Measurements from ENCODE around the gene IPO5.

DNA sequence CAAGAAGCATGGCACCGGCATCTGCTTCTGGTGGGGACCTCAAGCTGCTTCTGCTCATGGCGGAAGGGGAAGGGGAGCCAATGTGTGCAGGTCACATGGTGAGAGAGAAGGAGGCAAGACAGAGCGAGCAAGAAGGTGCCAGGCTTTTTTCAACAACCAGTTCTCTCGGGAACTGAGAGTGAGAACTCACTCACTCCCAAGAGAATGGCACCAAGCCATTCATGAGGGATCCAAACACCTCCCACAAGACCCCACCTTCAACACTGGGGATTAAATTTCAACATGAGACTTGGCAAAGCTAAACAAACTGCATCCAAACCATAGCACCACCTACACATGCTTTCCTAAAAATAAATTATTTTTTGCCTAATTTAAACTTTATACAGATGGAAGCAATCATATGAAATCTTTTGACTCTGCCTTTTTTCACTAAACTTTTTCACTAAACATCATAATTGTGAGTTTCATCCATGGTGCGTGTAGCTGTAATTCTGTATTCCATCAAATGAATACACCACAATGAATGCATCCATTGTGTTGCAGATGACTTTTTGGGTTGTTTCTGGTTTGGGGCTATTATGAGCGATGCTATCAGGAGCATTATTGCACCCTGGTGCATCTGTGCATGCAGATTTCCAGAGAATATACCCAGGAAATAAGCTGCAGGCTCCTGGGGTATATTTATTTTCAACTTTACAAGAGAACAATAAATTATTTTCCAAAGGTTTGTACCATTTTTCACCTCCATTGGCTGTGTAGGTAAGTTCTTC is 14.6 kb upstream of the IPO5 start:
- TF ChIP-seq, protein P1, sequence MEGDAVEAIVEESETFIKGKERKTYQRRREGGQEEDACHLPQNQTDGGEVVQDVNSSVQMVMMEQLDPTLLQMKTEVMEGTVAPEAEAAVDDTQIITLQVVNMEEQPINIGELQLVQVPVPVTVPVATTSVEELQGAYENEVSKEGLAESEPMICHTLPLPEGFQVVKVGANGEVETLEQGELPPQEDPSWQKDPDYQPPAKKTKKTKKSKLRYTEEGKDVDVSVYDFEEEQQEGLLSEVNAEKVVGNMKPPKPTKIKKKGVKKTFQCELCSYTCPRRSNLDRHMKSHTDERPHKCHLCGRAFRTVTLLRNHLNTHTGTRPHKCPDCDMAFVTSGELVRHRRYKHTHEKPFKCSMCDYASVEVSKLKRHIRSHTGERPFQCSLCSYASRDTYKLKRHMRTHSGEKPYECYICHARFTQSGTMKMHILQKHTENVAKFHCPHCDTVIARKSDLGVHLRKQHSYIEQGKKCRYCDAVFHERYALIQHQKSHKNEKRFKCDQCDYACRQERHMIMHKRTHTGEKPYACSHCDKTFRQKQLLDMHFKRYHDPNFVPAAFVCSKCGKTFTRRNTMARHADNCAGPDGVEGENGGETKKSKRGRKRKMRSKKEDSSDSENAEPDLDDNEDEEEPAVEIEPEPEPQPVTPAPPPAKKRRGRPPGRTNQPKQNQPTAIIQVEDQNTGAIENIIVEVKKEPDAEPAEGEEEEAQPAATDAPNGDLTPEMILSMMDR (IDR thresholded peaks at IDR 0.05), result no peak
- TF ChIP-seq POLR2A (IDR thresholded peaks at IDR 0.05), result no peak

All from ovary (tissue), 3 donors.